GM12878 (cell line): ENCODE data around the gene ALDH3A2. TPM values are rescaled to one million over a fixed set of nuclear protein-coding genes. Genes with fewer than 3 reads are reported as not detected.

Experiments
- ATAC-seq: fragments of 200-7000 bp; cut with Tn5 transposase; 3 replicates; pipeline ENCODE4 v1.9.1; 2020; ENCODE audit warnings: mild to moderate bottlenecking, moderate library complexity
- BruUV-seq: library from RNA; stranded (reverse); fragments of 400-500 nt; replicated peaks from 2 replicates; lab custom pipeline; 2021; lab: Mats Ljungman, UMichigan
- CTCF ChIA-PET: fragments of 300-600 bp; sonication (Branson Sonifier 250); formaldehyde crosslinking; extraction: SDS; loops from one replicate; lab custom pipeline; 2021; ENCODE audit warnings: inconsistent platforms; lab: Yijun Ruan, JAX
- POLR2A ChIA-PET: fragments of 350-600 bp; formaldehyde crosslinking; extraction: SDS; loops from one replicate; lab custom pipeline; 2021; ENCODE audit warnings: inconsistent platforms; lab: Charles Lee
- RAD21 ChIA-PET: fragments of 300-600 bp; sonication (Branson Sonifier 250); formaldehyde crosslinking; loops from one replicate; lab custom pipeline; 2023; ENCODE audit warnings: antibody characterized with exemption; ENCODE audit not compliant: unreplicated experiment; lab: Charles Lee
- SMC1A ChIA-PET: fragments of 300-600 bp; sonication (Branson Sonifier 250); formaldehyde crosslinking; loops from one replicate; lab custom pipeline; 2023; ENCODE audit not compliant: unreplicated experiment, uncharacterized antibody; lab: Charles Lee
- DNase-seq: peaks from one replicate; pipeline ENCODE4 v3.0.0-alpha.2; 2011; ENCODE audit warnings: low read depth, low spot score
- FAIRE-seq: peaks from 3 replicates; lab custom pipeline; 2011; peaks lifted over from hg19 to GRCh38; lab: Jason Lieb, UNC
- H2AFZ ChIP-seq: 2 replicates; pipeline ENCODE4 v1.6.0; 2011; ENCODE audit warnings: low read depth, low read length, control low read depth; ENCODE audit not compliant: control insufficient read depth
- H3K27ac ChIP-seq: 2 replicates; pipeline ENCODE4 v1.5.1; 2011; ENCODE audit warnings: control low read depth; ENCODE audit not compliant: control insufficient read depth, insufficient read depth
- H3K27me3 ChIP-seq, 2 experiments: replicated peaks in 1 of 2; 2 replicates each; pipeline versions ENCODE4 v1.6.0 to v1.6.1; 2011; ENCODE audit warnings: low read length in 1 of 2; ENCODE audit not compliant: control insufficient read depth in 2 of 2, insufficient read depth in 2 of 2
- H3K36me3 ChIP-seq, 2 experiments: 2 replicates each; pipeline ENCODE4 v1.5.1; 2011; ENCODE audit warnings: low read length in 1 of 2; ENCODE audit not compliant: control insufficient read depth in 2 of 2, insufficient read depth in 2 of 2
- H3K4me1 ChIP-seq: 2 replicates; pipeline ENCODE4 v1.6.1; 2011; ENCODE audit warnings: mild to moderate bottlenecking, low read length, moderate library complexity, mixed read lengths; ENCODE audit not compliant: control insufficient read depth, insufficient read depth
- H3K4me2 ChIP-seq: 2 replicates; pipeline ENCODE4 v1.6.0; 2011; ENCODE audit warnings: control low read depth; ENCODE audit not compliant: control insufficient read depth, insufficient read depth
- H3K4me3 ChIP-seq: fragments of 200-600 bp; sonication (generic); 2 replicates; pipeline ENCODE4 v1.5.1; 2016
- H3K79me2 ChIP-seq: 2 replicates; pipeline ENCODE4 v1.6.0; 2011; ENCODE audit warnings: low read length; ENCODE audit not compliant: control insufficient read depth, insufficient read depth
- H3K9ac ChIP-seq: 2 replicates; pipeline ENCODE4 v1.8.0; 2011; ENCODE audit warnings: low read length, control low read depth, mixed read lengths; ENCODE audit not compliant: control insufficient read depth, insufficient read depth
- H3K9me3 ChIP-seq: replicated peaks from 3 replicates; pipeline ENCODE4 v1.5.1; 2011; ENCODE audit warnings: mild to moderate bottlenecking, low read length; ENCODE audit not compliant: control insufficient read depth, insufficient read depth
- H4K20me1 ChIP-seq: 2 replicates; pipeline ENCODE4 v1.6.0; 2011; ENCODE audit not compliant: control insufficient read depth, insufficient read depth
- CHD4 ChIP-seq: fragments of 200-600 bp; sonication (generic); IDR thresholded peaks from 2 replicates; pipeline ENCODE4 v1.6.1; 2016; ENCODE audit warnings: mild to moderate bottlenecking
- E2F8 ChIP-seq: fragments of 450-650 bp; IDR thresholded peaks from 2 replicates; pipeline ENCODE4 v1.6.1; 2018; ENCODE audit warnings: mild to moderate bottlenecking, low read depth, moderate library complexity; ENCODE audit not compliant: partially characterized antibody
- EGR1 ChIP-seq, 2 experiments: IDR thresholded peaks; 1 replicate in 1 of 2; 2 replicates in 1 of 2; pipeline ENCODE4 v1.6.1; 2011 to 2012; ENCODE audit warnings: low read depth in 2 of 2, low read length in 2 of 2, borderline replicate concordance in 1 of 2, mild to moderate bottlenecking in 1 of 2, moderate library complexity in 1 of 2
- MYB ChIP-seq: fragments of 150-350 bp; IDR thresholded peaks from 2 replicates; pipeline ENCODE4 v1.6.1; 2014; ENCODE audit warnings: mild to moderate bottlenecking, low read depth, low read length, borderline replicate concordance
- SREBF1 ChIP-seq: IDR thresholded peaks from 2 replicates; pipeline ENCODE4 v1.6.1; 2012; ENCODE audit warnings: mild to moderate bottlenecking, low read length
- YBX1 ChIP-seq: fragments of 450-650 bp; IDR thresholded peaks from 2 replicates; pipeline ENCODE4 v1.6.1; 2016; ENCODE audit warnings: antibody characterized with exemption
- YY1 ChIP-seq: IDR thresholded peaks from 2 replicates; pipeline ENCODE4 v1.6.1; 2011; ENCODE audit warnings: low read depth, mild to moderate bottlenecking, low read length
- WGBS: methylation state at CpG from one replicate; pipeline ENCODE4 v1.1.6; 2016; ENCODE audit warnings: low lambda C conversion rate; ENCODE audit not compliant: insufficient replicate concordance, insufficient coverage; ENCODE audit errors: missing lambda C conversion rate; 5-methylcytosine and 5-hydroxymethylcytosine counted together
- in situ Hi-C: fragments of 300-500 bp; cut with MboI; formaldehyde crosslinking; loops from 9 replicates; pipeline ENCODE4 v1.14.3; 2018; ENCODE audit warnings: mixed read lengths
- intact Hi-C: fragments of 100-400 bp; cut with micrococcal nuclease; formaldehyde crosslinking; loops from one replicate; pipeline ENCODE4 v1.14.2; 2022; ENCODE audit not compliant: unreplicated experiment
- polyA plus RNA-seq, 11 experiments: library from polyadenylated mRNA; depleted of rRNA in 4 of 11; unstranded in 6 of 11; stranded (reverse) in 5 of 11; fragments of >200 nt; fragmentation: Nextera tagmentation in 4 of 11; fragmentation: Illumina TruSeq in 1 of 11; extraction: Ambion mirVana in 4 of 11; extraction: Trizol in 1 of 11; gene quantifications; 1 replicate in 1 of 11; 2 replicates in 10 of 11; pipeline versions ENCODE4 v1.2.1 to v1.2.3, GENCODE V29; 2011 to 2016; ENCODE audit warnings: inconsistent platforms in 2 of 11, missing spikeins in 2 of 11, low read depth in 1 of 11
- total RNA-seq, 4 experiments: library from RNA; depleted of rRNA in 3 of 4; stranded (reverse); fragments of >200 nt in 3 of 4; fragmentation: Illumina TruSeq in 1 of 4; extraction: Trizol in 1 of 4; gene quantifications; 2 replicates each; pipeline versions ENCODE4 v1.2.1 to v1.2.3, GENCODE V29; 2013 to 2021
- TF ChIP-seq, protein P1 (sequence below): fragments of 450-650 bp; IDR thresholded peaks from 2 replicates; pipeline ENCODE4 v1.6.1; 2016; ENCODE audit warnings: mild to moderate bottlenecking
- TF ChIP-seq, protein P2 (sequence below): fragments of 450-650 bp; conservative IDR thresholded peaks from 2 replicates; pipeline ENCODE4 v1.6.1; 2017; ENCODE audit warnings: mild to moderate bottlenecking, moderate library complexity

Gene ALDH3A2
- total and polyA plus RNA-seq, 10 of the 15 experiments (the other 5 are each of a cell fraction or from before 2014, with no cell fraction given): 5.0 to 37.0 (median 26.1) TPM

DNA sequence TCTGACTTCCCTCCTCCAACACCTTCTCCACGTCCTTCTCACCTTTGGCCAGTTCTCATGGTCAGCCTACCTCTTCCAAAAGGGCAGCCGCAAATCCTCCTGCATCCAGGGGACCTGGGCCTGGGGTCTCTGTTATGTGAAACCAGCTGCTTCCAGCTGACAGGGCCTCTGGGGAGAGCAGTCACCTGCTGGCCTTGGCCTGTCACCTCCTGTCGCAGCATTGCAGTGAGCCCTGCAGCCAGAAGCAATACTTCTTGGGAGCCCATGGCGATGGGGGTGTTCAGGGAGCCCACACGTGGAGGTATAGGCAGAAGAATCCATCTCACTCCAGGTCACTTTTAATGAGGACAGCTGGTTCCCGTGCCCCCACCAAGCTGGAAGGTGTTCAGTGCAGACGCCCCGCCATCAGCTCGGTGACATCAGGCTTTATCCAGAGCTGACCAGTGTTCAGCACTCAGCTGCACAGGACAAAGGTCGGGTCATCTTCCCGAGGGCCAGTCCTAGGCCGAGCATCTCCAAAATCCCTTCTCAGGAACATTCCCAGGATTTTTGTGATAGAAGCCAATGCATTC lies 69.6 kb downstream of the ALDH3A2 start:
- no peak overlapping the region for H2AFZ ChIP-seq
- ChIA-PET RAD21 (interaction anchor here (0.6 kb wide), 1 partner anchor 145 kb away, joined by 3 read pairs; no protein-coding TSS in a partner anchor), SMC1A (interaction anchor here (1.0 to 1.7 kb wide), 2 partner anchors 189 to 200 kb away, joined by 3 to 4 read pairs; no protein-coding TSS in a partner anchor), POLR2A (no interaction called here), CTCF (interaction anchor here (0.6 to 1.1 kb wide), 2 partner anchors 38 to 203 kb away, joined by 3 read pairs; no protein-coding TSS in a partner anchor)
- intact Hi-C loops (no loop called here), in situ Hi-C loops (no loop called here)
- H3K4me3 ChIP-seq: no peak overlapping the region
- ATAC-seq: no peak
- no peaks in the 10 kb centered on the region for H3K36me3 ChIP-seq
- H4K20me1 ChIP-seq: no peaks in the 10 kb centered on the region
- peaks cover 0 to 2% of the 10 kb centered on the region in 2 experiments; a peak in 1 of 4 replicates for H3K27me3 ChIP-seq
- no peak overlapping the region for H3K4me2 ChIP-seq
- no peak overlapping the region for H3K27ac ChIP-seq
- FAIRE-seq: no peak
- no peaks in the 10 kb centered on the region for H3K4me1 ChIP-seq
- H3K9ac ChIP-seq: no peak overlapping the region
- WGBS: 25% methylated on average over 12 of the region's 12 CpGs
- BruUV-seq: no TSS peak
- TF ChIP-seq CHD4 (no peak), EGR1 (IDR thresholded peaks at IDR 0.05; ENCODE audit: borderline replicate concordance in 1 of 2, low read depth in 2 of 2, low read length in 2 of 2) (no peak), MYB (no peak), E2F8 (no peak), YBX1 (no peak), YY1 (no peak), SREBF1 (no peak)
- TF ChIP-seq, protein P1, sequence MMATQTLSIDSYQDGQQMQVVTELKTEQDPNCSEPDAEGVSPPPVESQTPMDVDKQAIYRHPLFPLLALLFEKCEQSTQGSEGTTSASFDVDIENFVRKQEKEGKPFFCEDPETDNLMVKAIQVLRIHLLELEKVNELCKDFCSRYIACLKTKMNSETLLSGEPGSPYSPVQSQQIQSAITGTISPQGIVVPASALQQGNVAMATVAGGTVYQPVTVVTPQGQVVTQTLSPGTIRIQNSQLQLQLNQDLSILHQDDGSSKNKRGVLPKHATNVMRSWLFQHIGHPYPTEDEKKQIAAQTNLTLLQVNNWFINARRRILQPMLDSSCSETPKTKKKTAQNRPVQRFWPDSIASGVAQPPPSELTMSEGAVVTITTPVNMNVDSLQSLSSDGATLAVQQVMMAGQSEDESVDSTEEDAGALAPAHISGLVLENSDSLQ: no peak
- TF ChIP-seq, protein P2, sequence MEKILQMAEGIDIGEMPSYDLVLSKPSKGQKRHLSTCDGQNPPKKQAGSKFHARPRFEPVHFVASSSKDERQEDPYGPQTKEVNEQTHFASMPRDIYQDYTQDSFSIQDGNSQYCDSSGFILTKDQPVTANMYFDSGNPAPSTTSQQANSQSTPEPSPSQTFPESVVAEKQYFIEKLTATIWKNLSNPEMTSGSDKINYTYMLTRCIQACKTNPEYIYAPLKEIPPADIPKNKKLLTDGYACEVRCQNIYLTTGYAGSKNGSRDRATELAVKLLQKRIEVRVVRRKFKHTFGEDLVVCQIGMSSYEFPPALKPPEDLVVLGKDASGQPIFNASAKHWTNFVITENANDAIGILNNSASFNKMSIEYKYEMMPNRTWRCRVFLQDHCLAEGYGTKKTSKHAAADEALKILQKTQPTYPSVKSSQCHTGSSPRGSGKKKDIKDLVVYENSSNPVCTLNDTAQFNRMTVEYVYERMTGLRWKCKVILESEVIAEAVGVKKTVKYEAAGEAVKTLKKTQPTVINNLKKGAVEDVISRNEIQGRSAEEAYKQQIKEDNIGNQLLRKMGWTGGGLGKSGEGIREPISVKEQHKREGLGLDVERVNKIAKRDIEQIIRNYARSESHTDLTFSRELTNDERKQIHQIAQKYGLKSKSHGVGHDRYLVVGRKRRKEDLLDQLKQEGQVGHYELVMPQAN: no peak
- no peak for DNase-seq
- no peaks in the 10 kb centered on the region for H3K9me3 ChIP-seq
- H3K79me2 ChIP-seq: no peaks in the 10 kb centered on the region
